Measurements from ENCODE around the gene PSME4. TPM values are rescaled to one million over a fixed set of nuclear protein-coding genes. Genes with fewer than 3 reads are reported as not detected.

PSME4 gene, protein sequence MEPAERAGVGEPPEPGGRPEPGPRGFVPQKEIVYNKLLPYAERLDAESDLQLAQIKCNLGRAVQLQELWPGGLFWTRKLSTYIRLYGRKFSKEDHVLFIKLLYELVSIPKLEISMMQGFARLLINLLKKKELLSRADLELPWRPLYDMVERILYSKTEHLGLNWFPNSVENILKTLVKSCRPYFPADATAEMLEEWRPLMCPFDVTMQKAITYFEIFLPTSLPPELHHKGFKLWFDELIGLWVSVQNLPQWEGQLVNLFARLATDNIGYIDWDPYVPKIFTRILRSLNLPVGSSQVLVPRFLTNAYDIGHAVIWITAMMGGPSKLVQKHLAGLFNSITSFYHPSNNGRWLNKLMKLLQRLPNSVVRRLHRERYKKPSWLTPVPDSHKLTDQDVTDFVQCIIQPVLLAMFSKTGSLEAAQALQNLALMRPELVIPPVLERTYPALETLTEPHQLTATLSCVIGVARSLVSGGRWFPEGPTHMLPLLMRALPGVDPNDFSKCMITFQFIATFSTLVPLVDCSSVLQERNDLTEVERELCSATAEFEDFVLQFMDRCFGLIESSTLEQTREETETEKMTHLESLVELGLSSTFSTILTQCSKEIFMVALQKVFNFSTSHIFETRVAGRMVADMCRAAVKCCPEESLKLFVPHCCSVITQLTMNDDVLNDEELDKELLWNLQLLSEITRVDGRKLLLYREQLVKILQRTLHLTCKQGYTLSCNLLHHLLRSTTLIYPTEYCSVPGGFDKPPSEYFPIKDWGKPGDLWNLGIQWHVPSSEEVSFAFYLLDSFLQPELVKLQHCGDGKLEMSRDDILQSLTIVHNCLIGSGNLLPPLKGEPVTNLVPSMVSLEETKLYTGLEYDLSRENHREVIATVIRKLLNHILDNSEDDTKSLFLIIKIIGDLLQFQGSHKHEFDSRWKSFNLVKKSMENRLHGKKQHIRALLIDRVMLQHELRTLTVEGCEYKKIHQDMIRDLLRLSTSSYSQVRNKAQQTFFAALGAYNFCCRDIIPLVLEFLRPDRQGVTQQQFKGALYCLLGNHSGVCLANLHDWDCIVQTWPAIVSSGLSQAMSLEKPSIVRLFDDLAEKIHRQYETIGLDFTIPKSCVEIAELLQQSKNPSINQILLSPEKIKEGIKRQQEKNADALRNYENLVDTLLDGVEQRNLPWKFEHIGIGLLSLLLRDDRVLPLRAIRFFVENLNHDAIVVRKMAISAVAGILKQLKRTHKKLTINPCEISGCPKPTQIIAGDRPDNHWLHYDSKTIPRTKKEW (N-terminal part only)
- total RNA-seq, result 100 to 1,000 TPM; 144 to 247 (median 162) TPM

GRCh38 chr2:53970724-53971602 lies at the start of gene PSME4:
PSME4 (minus strand) TSS chr2:53970993; CDS start chr2:53970784, 209 bp downstream.
- peak; percentile 91 to 93 for DNase-seq
- in situ Hi-C loops (cut with MboI; ENCODE audit: low sequenced_read_pairs in 4 of 4), result loop anchor here in 1 of 4 donors (10.0 kb wide), 1 partner anchor 144 kb away; the partner anchor contains the start of gene ACYP2

GRCh38 chr2:54015798-54016699 lies 45.3 kb upstream of the PSME4 start:
- in situ Hi-C loops (cut with MboI; ENCODE audit: low sequenced_read_pairs in 4 of 4), result no loop called here
- Histone ChIP-seq H3K4me1 (peaks cover 11 to 15% of the 10 kb centered on the region in 2 donors), H3K9me3 (no peaks in the 10 kb centered on the region), H3K4me3 (no peak overlapping the region), H3K27ac (peak overlapping the region; percentile 17 to 56 (median 50)), H3K27me3 (no peaks in the 10 kb centered on the region), H3K36me3 (no peaks in the 10 kb centered on the region)
- intact Hi-C loops (cut with DNase I; ENCODE audit: low total_unique reads), result no loop called here
- TF ChIP-seq, protein P1, sequence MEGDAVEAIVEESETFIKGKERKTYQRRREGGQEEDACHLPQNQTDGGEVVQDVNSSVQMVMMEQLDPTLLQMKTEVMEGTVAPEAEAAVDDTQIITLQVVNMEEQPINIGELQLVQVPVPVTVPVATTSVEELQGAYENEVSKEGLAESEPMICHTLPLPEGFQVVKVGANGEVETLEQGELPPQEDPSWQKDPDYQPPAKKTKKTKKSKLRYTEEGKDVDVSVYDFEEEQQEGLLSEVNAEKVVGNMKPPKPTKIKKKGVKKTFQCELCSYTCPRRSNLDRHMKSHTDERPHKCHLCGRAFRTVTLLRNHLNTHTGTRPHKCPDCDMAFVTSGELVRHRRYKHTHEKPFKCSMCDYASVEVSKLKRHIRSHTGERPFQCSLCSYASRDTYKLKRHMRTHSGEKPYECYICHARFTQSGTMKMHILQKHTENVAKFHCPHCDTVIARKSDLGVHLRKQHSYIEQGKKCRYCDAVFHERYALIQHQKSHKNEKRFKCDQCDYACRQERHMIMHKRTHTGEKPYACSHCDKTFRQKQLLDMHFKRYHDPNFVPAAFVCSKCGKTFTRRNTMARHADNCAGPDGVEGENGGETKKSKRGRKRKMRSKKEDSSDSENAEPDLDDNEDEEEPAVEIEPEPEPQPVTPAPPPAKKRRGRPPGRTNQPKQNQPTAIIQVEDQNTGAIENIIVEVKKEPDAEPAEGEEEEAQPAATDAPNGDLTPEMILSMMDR (IDR thresholded peaks at IDR 0.05 in 4 of 5, conservative IDR thresholded peaks at IDR 0.05 in 1 of 5), result no peak
- TF ChIP-seq POLR2A (IDR thresholded peaks at IDR 0.05), result no peak
- DNase-seq, result no peak
- peak in 1 of 2 donors; percentile 44 for ATAC-seq

More at GRCh38 chr2:53970724-53971602, at the start of gene PSME4:
- TF ChIP-seq POLR2A (IDR thresholded peaks at IDR 0.05), result peak; percentile 99
- TF ChIP-seq, protein P1 (IDR thresholded peaks at IDR 0.05 in 4 of 5, conservative IDR thresholded peaks at IDR 0.05 in 1 of 5), result peak in 1 of 5 experiments; percentile 9
- Histone ChIP-seq H3K4me3 (peak within 1 kb of the TSS; percentile 68 to 99 (median 96)), H3K36me3 (peaks cover 0 to 21% of the 10 kb centered on the region in 2 donors), H3K4me1 (peaks cover 19 to 20% of the 10 kb centered on the region in 2 donors), H3K27ac (peak within 1 kb of the TSS; percentile 89 to 97 (median 96)), H3K27me3 (no peaks in the 10 kb centered on the region), H3K9me3 (no peaks in the 10 kb centered on the region)
- intact Hi-C loops (cut with DNase I; ENCODE audit: low total_unique reads), result loop anchor here (2.0 to 5.0 kb wide), 2 partner anchors 144 to 184 kb away; partner anchors contain the start of genes ACYP2, ASB3 and ERLEC1
- ATAC-seq, result peak; percentile 50 to 65

- no peaks in the 10 kb centered on the region for H3K9me3 ChIP-seq
- DNase-seq (no peak), ATAC-seq (no peak)
- peak overlapping the region in 1 of 4 donors; percentile 79 for H3K27ac ChIP-seq
- no peak overlapping the region for H3K4me3 ChIP-seq
- in situ Hi-C loops (cut with MboI; ENCODE audit: low sequenced_read_pairs in 4 of 4), result no loop called here
- no peak for TF ChIP-seq POLR2A (IDR thresholded peaks at IDR 0.05)
- TF ChIP-seq, protein P1 (IDR thresholded peaks at IDR 0.05 in 4 of 5, conservative IDR thresholded peaks at IDR 0.05 in 1 of 5), result no peak
- H3K36me3 ChIP-seq, result no peaks in the 10 kb centered on the region
- H3K4me1 ChIP-seq, result peaks cover 11 to 15% of the 10 kb centered on the region in 2 donors
- intact Hi-C loops (cut with DNase I; ENCODE audit: low total_unique reads), result no loop called here
- no peaks in the 10 kb centered on the region for H3K27me3 ChIP-seq
Measured at GRCh38 chr2:54013996-54014395, 43.2 kb upstream of the PSME4 start.

All from gastrocnemius medialis (tissue), 4 donors.